Frontal cortex (tissue), 4 donors: ENCODE data around the gene ASB1. TPM values are rescaled to one million over a fixed set of nuclear protein-coding genes. Genes with fewer than 3 reads are reported as not detected.

ENCODE experiments used
- DNase-seq, 2 donors: peaks; one replicate each; pipeline ENCODE4 v3.0.0; 2012; ENCODE audit warnings: low spot score in 2 of 2
- FAIRE-seq: peaks from 2 replicates; lab custom pipeline; 2012; peaks lifted over from hg19 to GRCh38; lab: Jason Lieb, UNC
- total RNA-seq: library from RNA; depleted of rRNA; stranded (reverse); fragments of >200 nt; gene quantifications from one replicate; pipeline ENCODE4 v1.2.3, GENCODE V29; 2014
- donor health status: control.
- donor health status: control.
- donor health status: control.

Gene ASB1
- total RNA-seq, 1 donor from 2014 or later: 11.8 TPM

DNA sequence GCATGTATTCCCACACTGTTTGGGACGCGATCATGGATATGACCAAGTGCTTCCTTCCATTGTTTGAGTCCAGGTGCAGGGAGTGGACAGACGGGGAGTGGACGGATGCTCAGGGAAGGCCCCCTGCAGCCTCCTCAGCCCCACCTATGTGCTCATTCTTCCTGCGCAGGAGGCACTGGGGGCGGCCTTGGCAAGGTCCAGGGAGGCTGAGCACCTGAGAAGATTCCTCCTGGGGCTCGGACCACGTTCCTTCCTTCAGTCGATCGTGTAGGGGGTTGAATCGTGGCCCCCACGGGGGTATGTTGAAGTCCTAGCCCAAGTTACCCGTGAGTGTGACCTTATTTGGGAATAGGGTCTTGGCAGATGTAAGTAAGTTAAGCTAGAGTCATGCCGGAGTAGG is 60.4 kb downstream of the ASB1 start:
- FAIRE-seq (no peak), DNase-seq (no peak)

DNA sequence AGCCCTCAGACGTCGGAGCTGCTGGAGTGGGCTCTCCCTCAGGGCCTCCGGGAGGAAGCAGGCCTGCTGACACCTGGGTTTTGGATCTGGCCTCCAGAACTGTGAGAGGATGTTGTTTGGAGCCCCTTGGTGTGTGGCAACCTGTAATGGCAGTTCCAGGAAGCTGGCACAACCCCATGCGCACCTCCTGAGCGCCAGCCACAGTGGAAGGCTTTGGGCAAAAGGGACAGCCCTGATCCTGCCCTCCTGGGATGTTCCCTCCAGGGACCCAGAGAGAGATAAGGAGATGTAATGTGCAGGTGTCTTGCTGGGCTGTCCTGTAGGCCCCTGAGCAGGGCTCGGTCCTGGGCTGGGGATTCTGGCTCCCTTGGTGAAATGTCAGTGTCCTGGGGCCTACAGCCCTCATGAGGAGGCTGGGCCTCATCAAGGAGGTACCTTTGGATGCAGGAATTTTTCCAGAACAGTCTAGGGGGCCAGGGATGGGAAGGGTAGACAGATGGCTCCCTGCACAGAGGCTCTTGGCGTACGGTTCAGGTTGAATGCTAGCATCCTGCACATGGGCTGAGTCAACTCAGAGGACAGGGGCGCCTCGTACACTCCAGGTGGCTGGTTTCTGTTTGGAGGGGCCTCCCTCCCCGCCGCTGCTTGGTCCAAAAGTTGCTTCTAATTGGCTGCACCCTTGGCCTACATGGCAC is 61.1 kb downstream of the ASB1 start:
- DNase-seq: no peak
- FAIRE-seq: no peak

DNA sequence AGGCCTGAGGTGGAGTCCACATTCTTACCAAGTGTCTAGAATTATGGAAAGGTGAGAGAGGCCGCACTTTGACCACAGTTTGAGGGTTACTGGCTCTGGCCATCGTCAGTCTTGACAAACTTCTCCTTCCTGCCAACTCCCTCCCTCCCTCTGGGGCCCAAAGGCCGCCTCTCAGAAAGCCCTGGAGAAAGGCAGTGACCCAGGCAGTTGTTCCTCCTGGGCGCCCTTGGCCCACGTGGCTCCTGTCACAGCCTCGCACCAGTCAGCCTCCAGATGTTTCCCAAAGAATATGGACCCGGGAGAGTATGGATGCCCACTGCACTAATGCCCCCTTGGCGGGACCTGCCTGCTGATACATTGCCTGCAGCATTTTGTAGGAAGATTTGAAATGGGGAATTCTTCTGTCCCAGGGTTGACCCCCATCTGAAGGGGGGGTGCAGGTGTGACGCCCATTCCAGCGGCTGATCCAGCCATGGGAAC is 61.7 kb downstream of the ASB1 start:
- no peak for FAIRE-seq

DNA sequence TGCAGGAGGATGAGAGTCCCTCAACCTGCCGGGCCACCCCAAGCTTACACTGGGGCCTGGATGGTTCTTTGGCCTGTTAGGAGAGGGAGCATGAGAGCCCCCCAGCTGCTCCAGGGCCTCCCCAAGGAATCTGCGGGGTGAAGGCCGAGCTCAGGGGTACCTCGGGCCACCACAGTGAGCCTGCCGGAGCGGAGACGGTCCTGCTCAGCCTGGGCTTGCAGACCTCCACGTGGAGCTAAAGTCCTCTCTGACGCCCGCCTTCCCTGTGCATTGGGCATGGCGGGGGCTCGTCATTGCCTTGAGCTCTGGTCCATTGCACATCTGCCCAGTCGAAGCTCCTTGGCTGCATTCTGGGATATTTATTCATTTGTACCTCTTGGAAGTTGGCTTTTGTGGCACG is 62.7 kb downstream of the ASB1 start:
- no peak for FAIRE-seq
- no peak for DNase-seq

More for the DNA sequence above, 61.7 kb downstream of the ASB1 start:
- no peak for DNase-seq

DNA sequence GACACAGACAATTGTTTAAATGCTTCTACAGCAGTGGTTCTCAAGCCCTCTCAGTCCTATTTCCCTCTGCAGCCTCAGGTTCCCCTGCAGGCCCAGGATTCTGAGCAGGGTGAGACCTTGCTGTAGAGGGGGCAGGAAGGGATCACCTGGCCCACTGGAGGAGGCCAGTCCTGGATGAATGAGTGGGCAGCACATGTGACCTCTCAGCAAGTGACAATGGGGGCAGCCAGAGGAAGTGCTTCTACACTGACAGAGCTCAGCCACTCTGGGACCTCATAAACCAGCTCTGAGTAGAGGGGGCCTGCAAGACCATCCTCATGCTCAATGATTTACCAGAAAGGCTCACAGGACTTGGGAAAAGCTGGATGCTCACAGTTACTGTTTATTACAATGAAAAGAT is 63.2 kb downstream of the ASB1 start:
- no peak for DNase-seq
- no peak for FAIRE-seq

DNA sequence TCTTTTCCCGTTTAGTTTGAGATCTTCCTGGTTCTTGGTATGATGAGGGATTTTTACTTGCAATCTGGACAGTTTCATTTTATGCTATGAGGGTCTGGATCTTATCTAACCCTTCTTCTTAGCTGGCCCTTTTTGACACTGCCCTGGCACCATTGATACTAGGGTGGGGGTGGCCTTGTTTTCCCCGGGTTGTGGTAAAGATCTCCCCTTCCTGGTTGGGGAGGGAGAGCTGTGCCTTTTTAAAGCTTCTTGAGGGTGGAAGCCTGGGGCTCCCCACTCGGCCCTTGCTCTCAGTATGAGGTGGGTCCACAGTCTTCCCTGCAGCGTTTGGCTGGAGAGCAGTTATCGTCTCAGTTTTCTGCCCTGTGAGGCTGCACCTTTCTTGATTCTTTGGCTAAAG is 66.1 kb downstream of the ASB1 start:
- FAIRE-seq: no peak

DNA sequence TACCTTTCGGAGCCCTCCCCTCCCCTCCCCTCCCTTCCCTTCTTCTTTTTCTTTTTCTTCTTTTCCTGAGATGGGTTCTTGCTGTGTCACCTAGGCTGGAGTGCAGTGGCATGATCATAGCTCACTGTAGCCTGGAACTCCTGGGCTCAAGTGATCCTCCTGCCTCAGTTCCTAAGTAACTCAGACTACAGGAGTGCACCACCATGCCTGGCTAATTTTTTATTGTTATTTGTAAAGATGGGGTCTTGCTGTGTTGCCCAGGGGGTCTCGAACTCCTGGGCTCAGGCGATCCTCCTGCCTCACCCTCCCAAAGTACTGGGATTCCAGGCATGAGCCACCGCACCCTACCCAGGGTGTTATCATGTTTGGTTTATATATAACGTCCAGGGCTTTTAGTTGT is 66.7 kb downstream of the ASB1 start:
- FAIRE-seq: no peak
- DNase-seq: no peak

More for the DNA sequence above, 66.1 kb downstream of the ASB1 start:
- DNase-seq: no peak

DNA sequence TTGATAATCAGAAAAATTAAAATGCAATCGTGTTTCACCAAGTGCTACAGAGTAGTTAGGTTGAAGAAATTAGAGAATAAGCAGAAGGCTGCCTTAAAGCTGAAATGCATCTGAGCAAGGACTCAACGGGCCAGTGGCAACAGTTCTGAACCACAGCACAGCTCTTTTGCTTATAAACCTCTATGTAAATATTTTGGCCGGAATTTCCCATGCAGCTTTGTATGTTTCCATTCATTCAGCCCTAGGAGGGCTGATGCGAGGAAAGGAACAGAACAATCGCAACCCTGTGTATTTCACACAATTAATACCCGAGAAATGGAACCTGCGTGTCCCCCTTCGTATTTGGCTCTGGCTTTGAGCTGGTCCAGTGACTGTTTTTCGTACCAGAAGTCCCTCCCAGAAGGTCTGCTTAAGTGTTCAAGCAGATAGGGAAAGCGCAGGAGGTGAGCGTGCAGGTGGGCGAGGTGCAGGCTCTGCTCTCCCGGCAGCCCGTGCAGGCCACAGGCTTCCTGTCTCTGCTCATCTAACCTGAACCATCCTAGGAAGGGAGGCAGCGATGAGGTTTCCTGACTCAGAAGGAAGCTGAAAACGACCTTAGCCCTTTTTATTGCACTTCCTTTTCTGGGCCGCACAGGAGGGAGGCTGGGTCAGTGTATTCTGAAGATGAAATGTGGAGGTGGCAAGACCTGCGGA is 67.3 kb downstream of the ASB1 start:
- DNase-seq: no peak
- no peak for FAIRE-seq

DNA sequence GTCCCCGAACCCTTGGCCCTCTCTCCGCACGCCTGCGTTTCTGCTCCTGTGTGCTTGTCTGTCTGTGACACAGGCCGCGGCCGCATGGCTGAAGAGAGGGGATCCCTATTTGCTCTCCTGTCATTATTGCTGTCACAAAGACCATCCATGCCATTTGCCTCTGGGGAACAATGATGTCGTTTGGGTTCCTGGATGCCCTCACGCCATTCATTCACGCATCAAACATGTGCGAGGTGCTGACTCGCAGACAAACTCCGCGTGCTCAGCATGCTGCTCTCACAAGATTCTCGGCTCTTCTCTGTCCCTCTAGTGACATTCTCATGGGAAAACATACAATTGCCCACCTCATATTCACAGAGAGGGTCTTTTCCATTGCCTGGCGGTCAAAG is 67.8 kb downstream of the ASB1 start:
- FAIRE-seq (no peak), DNase-seq (no peak)

DNA sequence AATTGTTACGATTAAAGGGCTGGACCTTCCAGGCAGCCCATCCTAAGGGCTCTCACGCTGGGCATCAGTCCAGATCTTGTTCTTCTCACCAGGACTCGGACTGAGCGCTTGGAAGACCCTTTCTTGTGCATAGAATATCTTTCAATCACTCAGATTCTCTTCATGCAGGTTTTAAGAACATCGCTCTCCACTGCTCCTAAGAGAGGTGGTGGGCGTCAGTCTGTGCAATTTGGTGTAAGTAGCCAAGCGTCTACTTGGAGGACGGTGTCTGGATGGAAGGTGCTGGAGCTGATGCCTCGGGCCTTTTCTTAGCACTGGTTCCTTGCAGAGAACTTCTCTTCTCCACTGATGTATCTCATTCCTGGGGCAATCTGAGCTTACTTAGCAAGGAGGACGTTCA is 68.7 kb downstream of the ASB1 start:
- DNase-seq (no peak), FAIRE-seq (no peak)

DNA sequence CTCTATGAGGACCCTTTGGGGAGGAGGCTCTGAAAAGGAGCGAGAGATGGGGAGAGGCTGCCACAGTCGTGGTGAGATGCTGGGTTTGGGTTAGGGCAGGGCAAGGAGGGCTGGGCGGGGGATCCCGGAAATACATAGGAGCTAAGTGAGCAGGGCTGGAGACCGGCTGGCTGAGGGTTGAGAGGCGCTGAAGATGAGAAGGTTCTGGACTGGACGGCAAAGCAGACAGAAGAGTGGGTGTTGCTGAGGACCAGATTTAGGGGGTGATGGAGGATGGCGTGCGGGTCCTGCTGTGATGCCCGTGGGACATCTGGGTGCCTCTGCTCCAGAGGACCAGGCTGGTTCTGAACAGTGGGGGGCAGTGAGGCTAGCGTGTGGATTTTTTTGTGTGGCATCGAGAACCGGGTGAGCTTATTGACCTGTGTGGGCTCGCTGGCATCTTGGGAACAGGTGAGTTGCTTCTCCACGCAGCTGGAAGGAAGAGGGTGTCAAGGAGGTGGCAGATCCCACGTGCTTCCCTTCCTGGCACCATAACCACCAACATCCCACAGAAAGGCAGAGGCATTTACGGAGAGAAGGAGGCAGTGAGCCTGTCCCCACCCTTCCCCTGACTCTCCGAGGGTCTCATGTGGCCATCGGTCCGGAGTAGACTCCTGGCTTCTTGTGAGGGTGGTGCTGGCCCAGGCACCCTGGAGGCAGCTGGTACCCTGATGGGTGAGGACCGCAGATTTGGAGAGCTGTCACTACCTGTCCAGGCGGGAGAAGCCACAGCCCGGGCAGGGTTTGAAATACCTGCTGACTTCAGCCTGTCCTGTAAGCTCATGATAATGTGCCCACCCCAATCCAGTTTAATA is 70.3 kb downstream of the ASB1 start:
- no peak for DNase-seq
- FAIRE-seq: no peak

DNA sequence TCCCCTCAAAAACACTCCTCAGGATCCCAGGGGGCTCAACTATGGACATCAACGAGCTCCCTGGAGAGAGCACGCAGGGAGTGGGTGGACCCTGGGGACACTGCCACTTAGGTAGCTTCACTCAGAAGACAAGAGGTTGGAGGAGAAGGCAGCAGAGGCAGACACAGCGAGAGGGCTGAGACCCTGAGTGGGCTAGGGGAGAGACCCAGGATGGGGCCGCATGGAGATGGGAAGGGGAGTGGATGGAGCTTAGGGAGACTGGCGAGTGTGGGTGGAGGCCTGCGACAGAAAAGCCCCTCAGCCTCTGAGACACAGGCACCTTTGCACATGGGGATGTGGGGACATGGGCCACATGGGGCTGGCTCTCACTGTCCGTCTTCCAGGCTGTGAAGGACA is 70.9 kb downstream of the ASB1 start:
- FAIRE-seq: no peak

DNA sequence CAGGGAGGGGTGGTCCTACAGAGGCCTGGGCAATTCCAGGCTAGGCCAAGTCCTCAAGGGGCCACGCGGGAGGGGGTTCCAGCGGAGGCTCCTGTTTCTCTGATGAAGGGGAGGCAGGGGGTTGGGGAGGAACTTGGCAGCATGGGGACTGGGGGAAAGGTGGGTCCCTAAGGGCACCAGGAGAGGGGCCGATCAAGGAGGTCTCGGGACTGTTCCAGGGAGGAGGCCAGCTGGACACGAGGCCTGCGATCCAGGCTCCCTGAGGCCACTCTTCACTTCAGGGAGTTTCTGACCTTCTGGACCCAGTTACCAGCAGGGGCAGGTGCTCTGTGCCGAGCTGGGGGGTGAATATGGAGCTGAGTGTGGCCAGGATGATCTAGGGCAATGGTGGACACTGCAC is 71.5 kb downstream of the ASB1 start:
- no peak for FAIRE-seq
- DNase-seq: no peak

More for the DNA sequence above, 70.9 kb downstream of the ASB1 start:
- no peak for DNase-seq

DNA sequence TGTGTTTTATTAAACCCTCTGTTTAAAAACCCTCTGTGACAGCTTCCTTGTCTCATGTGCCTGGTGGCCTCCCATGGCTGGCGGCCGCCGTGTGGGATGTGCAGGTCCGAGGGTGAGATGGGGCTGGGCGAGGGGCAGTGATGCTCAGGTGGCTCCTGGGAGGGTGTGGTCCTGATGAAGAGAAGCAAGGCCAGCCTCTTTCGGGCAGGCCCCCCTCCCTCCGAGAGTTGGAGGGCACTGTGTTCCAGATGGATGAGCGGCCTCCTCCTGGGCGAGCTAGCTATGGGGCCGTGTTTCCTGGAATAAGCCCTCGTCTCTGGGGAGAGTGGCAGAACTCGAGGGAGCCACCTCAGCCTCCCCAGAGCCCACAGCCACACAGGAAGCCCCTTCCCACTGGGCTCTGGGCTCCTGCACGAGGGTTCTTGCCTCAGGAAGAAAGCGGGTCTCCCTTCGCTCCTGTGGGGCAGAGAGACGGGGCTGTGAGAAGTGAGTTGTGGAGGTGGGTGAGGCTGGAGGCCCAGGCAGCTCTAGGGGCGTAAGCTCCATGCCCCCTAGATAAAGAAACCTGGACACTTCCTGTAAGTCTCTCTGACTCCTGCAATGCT is 72.1 kb downstream of the ASB1 start:
- FAIRE-seq: no peak
- DNase-seq: no peak

DNA sequence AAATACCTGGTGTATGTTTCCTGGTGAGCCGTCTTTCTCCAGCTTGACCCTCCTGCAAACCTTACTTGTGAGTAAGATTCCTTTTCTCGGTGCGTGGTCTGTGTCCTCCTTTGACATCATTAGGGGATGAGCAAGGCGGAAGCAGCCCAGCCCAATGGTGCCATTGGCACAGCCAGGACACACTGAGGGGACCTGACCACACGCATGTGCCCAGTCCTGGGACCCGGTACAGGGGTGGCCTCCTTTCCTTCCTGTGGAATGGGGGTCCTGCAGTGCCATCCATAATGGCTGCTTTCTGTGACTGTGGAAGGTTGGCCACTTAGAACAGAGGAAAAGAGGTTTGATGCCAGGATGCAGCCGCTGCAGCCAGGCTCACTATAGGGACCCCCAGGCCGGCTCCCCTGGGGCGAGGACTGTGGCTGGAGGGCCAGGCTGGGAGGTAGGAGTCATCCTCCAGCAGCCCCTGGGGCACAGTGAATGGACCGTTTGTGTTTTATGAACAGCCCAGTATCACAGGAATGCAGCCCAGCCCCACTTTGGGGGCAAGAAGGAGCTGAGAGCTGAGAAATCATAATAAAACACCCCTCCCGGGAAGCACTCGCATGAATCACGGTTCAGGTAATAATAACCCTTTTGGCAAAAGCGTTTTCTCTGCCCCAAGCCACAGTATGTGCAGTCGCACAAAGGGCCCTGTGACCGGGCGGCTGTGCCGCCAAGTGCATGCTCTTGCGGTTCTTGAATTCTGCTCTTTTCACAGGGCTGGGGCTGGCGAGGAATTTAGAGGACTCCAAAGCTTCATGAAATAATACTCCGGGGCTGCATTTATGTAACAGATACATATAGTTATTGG is 73.2 kb downstream of the ASB1 start:
- no peak for DNase-seq
- no peak for FAIRE-seq

DNA sequence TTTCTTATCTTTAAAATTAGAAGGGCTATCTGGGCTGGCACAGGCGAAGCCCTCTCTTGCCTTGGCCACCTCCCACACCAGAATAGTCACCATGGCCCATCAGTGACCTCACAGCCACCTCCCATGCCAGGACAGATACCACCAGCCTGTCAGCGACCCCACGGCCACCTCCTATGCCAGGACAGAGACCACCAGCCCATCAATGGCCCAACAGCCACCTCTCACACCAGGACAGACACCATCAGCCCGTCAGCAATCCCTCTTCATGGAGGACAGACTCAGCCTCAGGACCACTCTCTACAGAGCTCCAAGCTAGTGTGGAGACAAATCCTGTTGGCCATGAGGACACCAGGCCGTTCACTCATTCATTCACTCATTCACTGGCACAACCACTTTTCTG is 74.6 kb downstream of the ASB1 start:
- FAIRE-seq (no peak), DNase-seq (no peak)
